Fibroblast of skin of abdomen (primary cell): ENCODE results near the gene FGF14.

Experiments used
- DNase-seq: peaks from one replicate; pipeline ENCODE4 v3.0.0-alpha.2; 2013

FGF14 gene

GRCh38 chr13:102367836-102368235, 34.0 kb downstream of the FGF14 start:
- no peak for DNase-seq

DNA sequence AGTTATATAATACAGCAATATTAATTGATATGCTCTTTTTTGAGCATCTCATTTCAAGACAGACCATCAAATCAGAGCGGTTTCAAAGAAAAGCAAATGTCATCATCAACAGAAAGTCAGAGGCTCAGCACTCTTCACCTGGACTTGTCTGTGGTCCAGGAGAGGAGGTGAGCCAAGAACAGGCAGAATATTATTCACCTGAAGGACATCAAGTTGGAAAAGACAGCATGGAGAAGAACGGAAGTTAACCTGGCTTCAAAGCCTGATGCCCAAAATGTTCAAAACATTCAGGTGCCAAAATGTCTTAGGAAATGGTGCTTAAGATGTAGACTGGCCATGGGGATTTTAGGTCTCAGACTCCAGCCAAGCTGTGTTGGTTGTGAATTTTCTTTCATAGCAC, 40.7 kb downstream of the FGF14 start:
- DNase-seq = no peak

GRCh38 chr13:102359264-102359663, 42.6 kb downstream of the FGF14 start:
- no peak for DNase-seq

DNA sequence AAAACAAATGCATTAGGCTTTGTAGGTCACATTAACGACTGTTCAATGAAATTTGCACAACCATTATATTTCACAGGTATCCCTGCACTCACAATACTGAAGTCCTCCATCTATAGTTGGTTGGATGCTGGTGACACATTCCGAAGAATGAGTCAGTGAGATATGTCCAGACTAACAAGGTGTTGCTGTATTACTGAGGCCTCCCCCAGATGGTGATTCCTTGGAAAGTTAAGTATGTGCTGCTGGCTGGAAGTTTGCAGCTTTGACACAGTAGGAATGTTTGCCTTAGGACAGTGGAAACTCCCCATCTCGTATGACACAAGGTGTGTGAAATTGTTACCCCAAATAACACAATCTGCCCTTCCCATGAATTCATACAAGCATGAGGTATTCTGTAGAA, 46.6 kb downstream of the FGF14 start:
- DNase-seq = no peak

DNA sequence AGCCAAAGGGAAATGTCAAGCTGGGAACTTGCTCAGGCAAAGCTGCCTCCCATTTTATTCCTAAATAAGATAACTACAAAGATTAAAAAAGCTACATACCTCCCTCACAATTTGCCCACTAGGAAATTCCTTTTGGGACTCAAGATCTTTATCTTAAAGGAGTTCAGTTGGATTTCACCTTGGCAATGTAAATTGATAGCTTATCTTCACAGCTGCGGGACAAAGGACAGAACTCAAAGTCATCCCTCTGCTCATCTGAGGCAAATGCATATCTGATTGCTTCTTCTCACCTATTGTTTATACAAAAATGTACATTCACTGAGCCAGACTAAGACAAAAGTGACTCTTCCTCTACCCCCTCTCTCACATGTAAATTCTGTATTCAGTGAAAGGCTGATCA, 47.8 kb downstream of the FGF14 start:
- no peak for DNase-seq

DNA sequence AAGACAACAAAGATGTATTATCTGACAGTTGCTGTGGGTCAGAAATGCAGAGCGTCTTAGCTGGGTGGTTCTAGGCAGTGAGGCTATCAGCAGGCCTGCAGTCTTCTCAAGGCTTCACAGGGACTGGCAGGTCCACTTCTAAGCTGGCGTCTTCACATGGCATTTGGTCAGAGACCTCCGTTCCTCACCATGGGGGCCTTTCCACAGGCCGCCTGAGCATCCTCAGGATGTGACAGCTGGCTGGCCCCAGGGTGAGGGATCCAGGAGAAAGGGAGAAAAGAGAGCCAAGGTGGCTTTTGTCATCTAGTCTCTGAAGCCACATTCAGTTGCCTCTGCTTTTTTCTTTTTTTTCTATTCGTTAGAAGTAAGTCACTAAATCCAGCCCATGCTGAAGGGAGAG, 50.3 kb downstream of the FGF14 start:
- DNase-seq = no peak

- no peak for DNase-seq
Observed at GRCh38 chr13:102347490-102347889, 54.4 kb downstream of the FGF14 start.

DNA sequence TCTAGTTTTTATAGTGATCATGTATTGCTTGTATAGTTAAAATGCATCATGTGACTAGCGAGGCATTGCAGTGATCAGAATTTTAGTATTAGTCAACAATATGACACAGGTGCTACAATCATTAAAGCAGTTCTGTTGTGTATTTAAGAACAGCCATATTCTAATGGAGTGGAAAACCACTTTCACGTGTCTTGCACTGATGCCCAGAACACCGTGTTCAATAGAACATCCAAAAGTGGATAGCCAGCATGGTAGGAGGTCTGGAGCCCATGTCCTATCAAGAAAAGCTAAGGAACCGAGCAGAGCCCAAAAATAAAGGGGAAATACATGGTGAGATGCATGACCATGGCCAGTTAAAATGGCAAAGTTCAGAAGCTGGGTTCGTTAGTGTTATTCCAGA, 55.1 kb downstream of the FGF14 start:
- DNase-seq = no peak

GRCh38 chr13:102344410-102344809, 57.4 kb downstream of the FGF14 start:
- no peak for DNase-seq

- no peak for DNase-seq
Observed at GRCh38 chr13:102333320-102334198, 68.3 kb downstream of the FGF14 start.

GRCh38 chr13:102328909-102329308, 72.9 kb downstream of the FGF14 start:
- no peak for DNase-seq

- no peak for DNase-seq
Observed at GRCh38 chr13:102327119-102327617, 74.7 kb downstream of the FGF14 start.

DNA sequence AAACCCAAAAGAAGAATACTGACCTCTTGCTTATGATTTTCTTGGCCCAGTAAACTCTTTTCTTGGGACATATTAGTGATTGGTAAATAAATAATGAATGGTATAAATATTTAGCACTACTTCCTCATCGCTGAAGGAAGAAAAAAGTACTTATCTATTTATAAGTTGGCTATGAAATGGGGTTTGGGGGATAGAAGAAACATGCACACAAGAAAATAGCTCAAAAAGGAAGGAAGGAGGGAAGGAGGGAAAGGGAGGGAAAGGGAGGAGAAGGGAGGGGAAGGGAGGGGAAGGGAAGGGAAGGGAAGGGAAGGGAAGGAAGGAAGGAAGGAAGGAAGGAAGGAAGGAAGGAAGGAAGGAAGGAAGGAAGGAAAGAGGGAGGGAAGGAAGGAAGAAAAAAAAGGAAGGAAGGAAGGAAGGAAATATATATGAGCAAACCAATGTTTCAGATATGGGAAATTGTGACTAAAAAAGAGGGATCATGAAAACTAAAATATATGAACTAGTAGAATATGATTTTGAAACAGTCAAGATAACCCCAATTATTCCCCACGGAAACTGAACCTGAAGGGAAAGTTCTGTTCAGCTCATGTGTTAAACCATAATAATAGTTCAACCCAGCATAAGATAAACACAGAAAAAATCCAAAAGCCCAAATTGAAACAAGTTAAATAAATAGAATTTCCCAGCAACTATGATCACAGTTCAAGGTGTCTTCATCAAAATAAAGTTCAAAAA, 75.3 kb downstream of the FGF14 start:
- DNase-seq = no peak

DNA sequence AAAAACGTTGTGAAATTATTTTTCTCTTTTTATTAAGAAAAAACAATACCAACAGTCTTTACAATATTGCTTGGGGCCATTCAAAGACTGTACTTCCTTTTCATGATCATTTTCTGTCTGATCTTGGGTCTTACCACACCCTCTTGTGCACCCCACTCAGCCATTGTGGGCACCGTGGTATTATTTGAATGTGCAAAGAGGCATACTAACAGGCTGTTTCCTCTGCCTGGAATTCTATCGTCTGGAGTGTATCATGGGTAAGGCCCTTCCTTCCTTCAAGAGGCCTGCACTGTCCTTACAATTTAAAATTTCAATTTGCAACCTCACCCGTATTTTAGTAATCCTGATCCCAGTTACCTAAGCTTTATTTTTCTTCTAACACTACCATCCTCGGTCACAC, 76.5 kb downstream of the FGF14 start:
- DNase-seq = no peak

GRCh38 chr13:102323505-102323904, 78.3 kb downstream of the FGF14 start:
- DNase-seq = no peak

DNA sequence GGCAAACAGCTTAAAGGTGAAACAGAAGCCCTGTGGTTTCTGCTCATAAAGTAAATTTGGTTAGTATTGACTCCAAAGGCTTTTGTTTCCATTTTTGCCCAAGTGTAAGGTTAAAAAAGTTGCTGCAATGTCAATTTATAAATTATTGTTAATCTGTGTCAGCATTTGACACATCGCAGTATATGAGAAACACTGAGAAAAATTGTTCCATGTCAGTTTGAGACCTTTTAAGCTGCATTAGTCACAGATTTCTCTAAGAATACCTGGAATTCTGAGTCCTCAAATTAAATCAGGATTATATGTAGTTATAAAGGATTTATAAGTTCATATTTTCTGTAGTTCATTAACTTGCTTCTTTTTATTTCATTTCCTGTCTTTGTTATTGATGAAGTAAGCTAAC, 78.8 kb downstream of the FGF14 start:
- no peak for DNase-seq

DNA sequence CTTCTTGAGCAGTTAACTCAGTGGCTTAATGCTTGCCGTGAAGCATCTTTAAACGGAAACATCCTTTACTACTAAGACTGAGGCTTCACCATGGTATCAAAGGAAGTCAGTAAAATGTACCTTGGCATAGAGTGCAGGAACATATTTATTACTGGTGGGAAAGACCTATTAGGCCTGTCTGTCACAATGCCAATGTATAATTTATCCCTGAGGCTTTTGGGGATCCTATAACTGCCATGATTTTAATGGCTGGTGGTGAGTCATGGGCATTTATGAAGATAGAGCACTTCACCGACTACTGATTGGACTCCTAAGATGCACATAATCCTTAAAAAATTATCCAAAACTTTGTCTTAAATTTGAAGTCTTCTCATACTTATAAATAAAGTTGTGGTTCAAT, 79.6 kb downstream of the FGF14 start:
- no peak for DNase-seq

DNA sequence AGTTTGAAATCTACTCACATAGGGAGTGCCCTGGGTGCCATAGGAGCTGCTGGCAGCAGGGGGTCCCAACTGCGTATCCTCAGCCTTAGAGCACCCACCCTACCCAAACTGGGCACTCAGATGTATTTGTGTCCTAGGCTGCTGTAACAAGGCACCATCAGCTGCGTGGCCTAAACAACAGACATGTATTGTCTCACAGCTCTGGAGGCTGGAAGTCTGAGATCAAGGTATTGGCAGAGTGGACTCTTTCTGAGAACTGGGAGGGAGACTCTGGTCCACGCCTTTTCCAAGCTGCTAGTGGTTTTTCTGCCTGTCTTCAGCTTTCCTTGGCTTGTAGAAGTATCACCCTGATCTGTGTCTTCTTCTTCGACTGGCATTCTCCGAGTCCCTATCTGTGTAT, 83.6 kb downstream of the FGF14 start:
- DNase-seq = no peak

DNA sequence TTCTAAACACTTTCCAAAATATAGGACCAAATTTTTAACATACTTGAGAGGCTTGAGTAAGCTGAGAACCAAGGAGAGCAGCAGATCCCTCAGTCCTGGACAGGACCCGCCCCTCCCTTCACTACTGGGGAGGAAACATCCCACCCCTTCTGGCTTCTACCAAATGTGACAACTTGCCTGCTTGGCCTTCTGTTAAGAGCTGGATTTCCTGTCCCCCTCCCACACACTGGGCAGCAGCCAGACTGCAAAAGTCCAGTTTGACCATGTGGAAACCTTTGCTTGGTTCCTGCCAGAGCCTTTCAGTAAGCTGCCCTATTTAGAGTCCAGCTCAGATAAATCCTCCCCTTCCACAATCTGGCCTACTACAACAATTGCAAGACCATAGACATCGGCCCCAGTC, 84.3 kb downstream of the FGF14 start:
- no peak for DNase-seq

GRCh38 chr13:102316732-102317131, 85.1 kb downstream of the FGF14 start:
- DNase-seq = no peak

DNA sequence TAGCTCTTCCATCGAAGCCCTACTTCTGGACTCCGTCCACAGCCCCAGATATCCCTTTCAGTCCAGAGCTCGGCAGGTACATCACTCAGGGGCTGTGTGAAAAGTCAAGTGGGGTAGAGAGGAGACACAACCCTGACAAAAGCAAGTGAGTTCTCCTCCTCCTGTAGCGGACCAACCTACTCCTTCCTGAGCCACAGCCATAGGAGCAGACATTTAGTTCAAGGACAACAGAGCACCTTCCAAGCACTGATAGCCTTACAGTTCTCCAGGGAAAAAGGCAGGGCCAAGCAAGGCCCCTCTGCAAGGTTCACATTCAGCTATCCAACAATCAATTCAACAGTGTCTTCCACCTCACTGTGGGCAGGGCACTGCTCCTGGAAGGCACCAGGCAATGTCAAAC, 89.0 kb downstream of the FGF14 start:
- no peak for DNase-seq

- no peak for DNase-seq
Observed at GRCh38 chr13:102311901-102312300, 89.9 kb downstream of the FGF14 start.

DNA sequence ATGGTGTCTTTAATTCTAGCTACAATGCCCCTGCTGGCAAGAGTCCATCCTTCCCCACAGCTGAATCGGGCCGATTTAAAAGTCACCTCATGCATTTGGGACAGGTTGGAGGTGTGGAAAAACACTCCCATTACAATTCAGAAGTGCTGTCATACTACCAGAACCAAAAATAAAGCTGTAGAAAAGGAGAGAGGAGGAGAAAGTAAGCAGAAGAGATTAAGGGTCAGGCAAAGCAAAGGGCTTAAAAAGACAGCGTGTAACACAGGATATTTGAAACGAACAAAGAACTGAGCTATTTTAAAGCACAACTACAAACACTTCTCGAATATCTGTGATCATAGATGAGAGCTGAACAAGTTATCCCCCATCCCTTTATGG, 90.4 kb downstream of the FGF14 start:
- DNase-seq = no peak
